Fibroblast of lung (primary cell): ENCODE data around the gene RBMXL2. TPM values are rescaled to one million over a fixed set of nuclear protein-coding genes. Genes with fewer than 3 reads are reported as not detected.

ENCODE experiments used
- DNase-seq, 2 donors: peaks; one replicate each; pipeline versions ENCODE4 v3.0.0 to v3.0.0-alpha.2; 2010; ENCODE audit warnings: low read depth in 2 of 2
- H2AFZ ChIP-seq: 2 replicates; pipeline ENCODE4 v1.5.1; 2012; ENCODE audit warnings: low read length, control low read depth, inconsistent platforms
- H3K27ac ChIP-seq: 2 replicates; pipeline ENCODE4 v1.5.1; 2011; ENCODE audit warnings: low read length, control low read depth; ENCODE audit not compliant: insufficient read depth
- H3K27me3 ChIP-seq: 2 replicates; pipeline ENCODE4 v1.5.1; 2011; ENCODE audit warnings: mild to moderate bottlenecking, low read length; ENCODE audit not compliant: control insufficient read depth, insufficient read depth
- H3K36me3 ChIP-seq: 2 replicates; pipeline ENCODE4 v1.5.1; 2011; ENCODE audit warnings: low read length; ENCODE audit not compliant: control insufficient read depth, insufficient read depth
- H3K4me1 ChIP-seq: 2 replicates; pipeline ENCODE4 v1.5.1; 2011; ENCODE audit warnings: low read length; ENCODE audit not compliant: control insufficient read depth, insufficient read depth; ENCODE audit errors: extremely low read depth
- H3K4me2 ChIP-seq: 2 replicates; pipeline ENCODE4 v1.5.1; 2011; ENCODE audit warnings: low read length, control low read depth; ENCODE audit not compliant: insufficient read depth; ENCODE audit errors: extremely low read depth
- H3K4me3 ChIP-seq, 4 experiments: fragments of 200-600 bp in 1 of 4; sonication (generic) in 1 of 4; replicated peaks in 1 of 4; 2 replicates each; pipeline ENCODE4 v1.5.1; 2011 to 2016; ENCODE audit warnings: low read length in 4 of 4, low read depth in 3 of 4, mild to moderate bottlenecking in 3 of 4, control low read depth in 2 of 4, inconsistent platforms in 1 of 4, mixed read lengths in 1 of 4; ENCODE audit not compliant: insufficient read depth in 1 of 4; ENCODE audit errors: control extremely low read depth in 1 of 4
- H3K79me2 ChIP-seq: 2 replicates; pipeline ENCODE4 v1.5.1; 2012; ENCODE audit warnings: mild to moderate bottlenecking, low read length, inconsistent platforms; ENCODE audit not compliant: control insufficient read depth, insufficient read depth
- H3K9ac ChIP-seq: 2 replicates; pipeline ENCODE4 v1.5.1; 2011; ENCODE audit warnings: mild to moderate bottlenecking, low read length, control low read depth; ENCODE audit not compliant: insufficient read depth
- H3K9me3 ChIP-seq: 2 replicates; pipeline ENCODE4 v1.5.1; 2012; ENCODE audit warnings: low read depth, low read length; ENCODE audit not compliant: control insufficient read depth, insufficient read depth
- H4K20me1 ChIP-seq: 2 replicates; pipeline ENCODE4 v1.5.1; 2011; ENCODE audit warnings: low read length; ENCODE audit not compliant: control insufficient read depth, insufficient read depth; ENCODE audit errors: extremely low read depth
- CTCF ChIP-seq, 2 donors: IDR thresholded peaks in 1 of 2; conservative IDR thresholded peaks in 1 of 2; 1 replicate in 1 of 2; 2 replicates in 1 of 2; pipeline ENCODE4 v1.5.1; 2011 to 2012; ENCODE audit warnings: low read length in 2 of 2, control low read depth in 1 of 2, inconsistent platforms in 1 of 2, low read depth in 1 of 2, mild to moderate bottlenecking in 1 of 2
- EZH2 ChIP-seq: IDR thresholded peaks from 2 replicates; pipeline ENCODE4 v1.5.1; 2012; ENCODE audit warnings: low read length, control low read depth, mild to moderate bottlenecking; ENCODE audit errors: missing control alignments
- polyA minus RNA-seq: library from RNA; depleted of rRNA, polyadenylated mRNA; stranded (reverse); fragments of >200 nt; gene quantifications from 2 replicates; pipeline ENCODE4 v1.2.3, GENCODE V29; 2011; ENCODE audit warnings: low replicate concordance
- polyA plus RNA-seq, 2 donors: library from polyadenylated mRNA; depleted of rRNA in 1 of 2; stranded (reverse) in 1 of 2; unstranded in 1 of 2; fragments of >200 nt; gene quantifications; 2 replicates each; pipeline ENCODE4 v1.2.1, GENCODE V29; 2011 to 2012; ENCODE audit warnings: missing spikeins in 1 of 2
- total RNA-seq: library from RNA; depleted of rRNA; stranded (reverse); fragments of >200 nt; gene quantifications from 2 replicates; pipeline ENCODE4 v1.2.1, GENCODE V29; 2014

RBMXL2 gene
- total RNA-seq (under 0.01 TPM in 1 of 2 replicates, not detected in the other), polyA plus RNA-seq (not detected in 2 replicates), polyA minus RNA-seq (not detected in 2 replicates)
- not detected in 2 replicates for polyA plus RNA-seq (2012)

- Histone ChIP-seq H2AFZ (no peak within 1 kb of the TSS), H4K20me1 (no peaks in the 10 kb centered on the region), H3K4me3 (no peak within 1 kb of the TSS), H3K27ac (no peak within 1 kb of the TSS), H3K9me3 (no peaks in the 10 kb centered on the region), H3K36me3 (no peaks in the 10 kb centered on the region), H3K4me1 (no peaks in the 10 kb centered on the region), H3K4me2 (no peak within 1 kb of the TSS), H3K27me3 (no peaks in the 10 kb centered on the region), H3K9ac (no peak within 1 kb of the TSS), H3K79me2 (no peaks in the 10 kb centered on the region)
- no peak for TF ChIP-seq CTCF (conservative IDR thresholded peaks at IDR 0.05 in 1 of 2, IDR thresholded peaks at IDR 0.05 in 1 of 2; ENCODE audit: low read depth in 1 of 2, low read length in 2 of 2)
- no peak for TF ChIP-seq EZH2
- DNase-seq: no peak
Measured at GRCh38 chr11:7088921-7089320, at the start of gene RBMXL2. Gene RBMXL2 (plus strand): TSS chr11:7088998. CDS start chr11:7089121, 123 bp downstream.

- no peak for TF ChIP-seq EZH2
- no peak for TF ChIP-seq CTCF (conservative IDR thresholded peaks at IDR 0.05 in 1 of 2, IDR thresholded peaks at IDR 0.05 in 1 of 2; ENCODE audit: low read depth in 1 of 2, low read length in 2 of 2)
- no peaks in the 10 kb centered on the region for H3K27me3 ChIP-seq
- H3K36me3 ChIP-seq: no peaks in the 10 kb centered on the region
- H3K9ac ChIP-seq: no peak overlapping the region
- no peak overlapping the region for H2AFZ ChIP-seq
- H3K79me2 ChIP-seq: no peaks in the 10 kb centered on the region
- H4K20me1 ChIP-seq: no peaks in the 10 kb centered on the region
- H3K4me1 ChIP-seq: no peaks in the 10 kb centered on the region
- H3K27ac ChIP-seq: no peak overlapping the region
- H3K4me2 ChIP-seq: peak overlapping the region; percentile 36
- DNase-seq: peak; percentile 71 to 79
- no peaks in the 10 kb centered on the region for H3K9me3 ChIP-seq
- H3K4me3 ChIP-seq: no peak overlapping the region
Measured at GRCh38 chr11:7046474-7047175, 42.2 kb upstream of the RBMXL2 start.

GRCh38 chr11:7050191-7050590 is 38.6 kb upstream of the RBMXL2 start:
- Histone ChIP-seq H3K79me2 (no peaks in the 10 kb centered on the region), H3K27me3 (no peaks in the 10 kb centered on the region), H3K9me3 (no peaks in the 10 kb centered on the region), H3K4me1 (no peaks in the 10 kb centered on the region), H4K20me1 (no peaks in the 10 kb centered on the region), H3K4me2 (no peak overlapping the region), H3K36me3 (no peaks in the 10 kb centered on the region), H2AFZ (no peak overlapping the region), H3K4me3 (no peak overlapping the region), H3K9ac (no peak overlapping the region), H3K27ac (no peak overlapping the region)
- TF ChIP-seq CTCF (conservative IDR thresholded peaks at IDR 0.05 in 1 of 2, IDR thresholded peaks at IDR 0.05 in 1 of 2; ENCODE audit: low read depth in 1 of 2, low read length in 2 of 2) (no peak), EZH2 (no peak)
- DNase-seq: no peak
